Glutamatergic neuron (in vitro differentiated cells): ENCODE data around the gene RLF. TPM values are rescaled to one million over a fixed set of nuclear protein-coding genes. Genes with fewer than 3 reads are reported as not detected.
"Not testable (repeated sequence)": the region's sequence is repeated elsewhere in the genome, so short reads cannot be mapped to it uniquely, and the experiment has no call there.

Source experiments
- DNase-seq: peaks from one replicate; pipeline ENCODE4 v3.0.0; 2022
- H3K27ac Mint-ChIP-seq: one replicate; pipeline ENCODE4 v1.8.0; 2020; ENCODE audit warnings: mild to moderate bottlenecking, mixed read lengths, inconsistent platforms; ENCODE audit not compliant: unreplicated experiment
- H3K27me3 Mint-ChIP-seq: one replicate; pipeline ENCODE4 v1.8.0; 2020; ENCODE audit warnings: mild to moderate bottlenecking, moderate library complexity, mixed read lengths, inconsistent platforms; ENCODE audit not compliant: unreplicated experiment
- H3K36me3 Mint-ChIP-seq: one replicate; pipeline ENCODE4 v1.8.0; 2020; ENCODE audit warnings: mild to moderate bottlenecking, mixed read lengths, inconsistent platforms; ENCODE audit not compliant: unreplicated experiment
- H3K4me1 Mint-ChIP-seq: one replicate; pipeline ENCODE4 v1.8.0; 2020; ENCODE audit warnings: mild to moderate bottlenecking, low read depth, mixed read lengths, inconsistent platforms; ENCODE audit not compliant: unreplicated experiment
- H3K4me3 Mint-ChIP-seq: one replicate; pipeline ENCODE4 v1.8.0; 2020; ENCODE audit warnings: mild to moderate bottlenecking, mixed read lengths, inconsistent platforms; ENCODE audit not compliant: unreplicated experiment
- H3K9me3 Mint-ChIP-seq: one replicate; pipeline ENCODE4 v1.8.0; 2020; ENCODE audit warnings: mild to moderate bottlenecking, moderate library complexity, mixed read lengths, inconsistent platforms; ENCODE audit not compliant: unreplicated experiment
- CTCF ChIP-seq: fragments of 200-600 bp; sonication (generic); IDR thresholded peaks from one replicate; pipeline ENCODE4 v1.5.0; 2021; ENCODE audit not compliant: partially characterized antibody, unreplicated experiment
- total RNA-seq: library from RNA; stranded (reverse); fragmentation: NEBNext Ultra II Directional; extraction: Animal tissue kit (Norgen Biotek cat#: 25700); gene quantifications from one replicate; pipeline ENCODE4 v1.2.1, GENCODE V29; 2021; ENCODE audit not compliant: unreplicated experiment

RLF gene
- total RNA-seq, 1 donor from 2014 or later = 15.0 TPM

GRCh38 chr1:40167317-40167716, 6.1 kb downstream of the RLF start:
- Mint-ChIP-seq H3K9me3 (no peaks in the 10 kb centered on the region), H3K27me3 (no peaks in the 10 kb centered on the region), H3K36me3 (no peaks in the 10 kb centered on the region), H3K4me3 (no peak overlapping the region), H3K27ac (no peak overlapping the region), H3K4me1 (no peaks in the 10 kb centered on the region)
- no peak for DNase-seq
- no peak for TF ChIP-seq CTCF

- Mint-ChIP-seq H3K27ac (no peak overlapping the region), H3K36me3 (no peaks in the 10 kb centered on the region)
- no peak for TF ChIP-seq CTCF
Measured at GRCh38 chr1:40171036-40171435, 9.8 kb downstream of the RLF start.

GRCh38 chr1:40174788-40175187, 13.6 kb downstream of the RLF start:
- Mint-ChIP-seq H3K36me3 (no peaks in the 10 kb centered on the region), H3K27me3 (no peaks in the 10 kb centered on the region), H3K4me3 (no peak overlapping the region), H3K9me3 (no peaks in the 10 kb centered on the region), H3K27ac (no peak overlapping the region), H3K4me1 (no peaks in the 10 kb centered on the region)
- TF ChIP-seq CTCF = no peak
- no peak for DNase-seq

More at GRCh38 chr1:40171036-40171435, 9.8 kb downstream of the RLF start:
- Mint-ChIP-seq H3K4me3 (no peak overlapping the region), H3K4me1 (no peaks in the 10 kb centered on the region), H3K27me3 (no peaks in the 10 kb centered on the region), H3K9me3 (no peaks in the 10 kb centered on the region)
- DNase-seq = no peak

- H3K36me3 Mint-ChIP-seq, H3K9me3 Mint-ChIP-seq, H3K27me3 Mint-ChIP-seq, H3K4me3 Mint-ChIP-seq, DNase-seq, H3K27ac Mint-ChIP-seq, H3K4me1 Mint-ChIP-seq: not testable (repeated sequence)
Measured at GRCh38 chr1:40176989-40177388, 15.8 kb downstream of the RLF start.

- no peak overlapping the region for H3K4me3 Mint-ChIP-seq
- no peaks in the 10 kb centered on the region for H3K36me3 Mint-ChIP-seq
- peaks cover 1% of the 10 kb centered on the region for H3K9me3 Mint-ChIP-seq
- no peak overlapping the region for H3K27ac Mint-ChIP-seq
- peaks cover 4% of the 10 kb centered on the region for H3K4me1 Mint-ChIP-seq
- no peak for TF ChIP-seq CTCF
- DNase-seq = no peak
- H3K27me3 Mint-ChIP-seq = no peaks in the 10 kb centered on the region
Measured at GRCh38 chr1:40178200-40178599, 17.0 kb downstream of the RLF start.
